ENCODE results near the gene INPP5J.
A peak's percentile ranks its signal among the peaks of the same experiment; 100 is the strongest.
"Not testable (repeated sequence)": the region's sequence is repeated elsewhere in the genome, so short reads cannot be mapped to it uniquely, and the experiment has no call there.

Gene INPP5J

GRCh38 chr22:31148953-31149627, 26.3 kb downstream of the INPP5J start:
- DNase-seq (ENCODE audit: low spot score): peak; percentile 91

GRCh38 chr22:31150615-31151014, 27.8 kb downstream of the INPP5J start:
- no peak for DNase-seq (ENCODE audit: low spot score)

GRCh38 chr22:31151872-31152271, 29.1 kb downstream of the INPP5J start:
- no peak for DNase-seq (ENCODE audit: low spot score)

DNA sequence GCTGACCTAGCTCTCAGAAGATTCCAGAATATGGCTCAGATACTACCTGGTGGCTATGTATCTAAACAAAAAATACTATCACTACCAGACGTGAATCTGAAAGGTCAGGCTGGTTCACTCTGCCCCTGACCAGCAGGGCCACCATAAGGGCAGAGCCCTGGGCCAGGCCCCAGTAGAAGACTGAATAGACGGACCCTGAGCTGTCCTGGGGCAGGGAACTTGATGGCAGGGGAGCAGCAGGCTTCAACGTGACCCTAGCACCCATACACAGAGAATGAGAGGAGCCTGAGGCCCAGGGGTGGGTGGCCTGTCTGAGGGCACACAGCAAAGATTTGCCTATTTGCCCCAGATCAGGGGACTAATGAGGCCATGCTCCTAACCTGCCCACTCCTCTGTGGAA, 30.6 kb downstream of the INPP5J start:
- DNase-seq (ENCODE audit: low spot score): no peak

- DNase-seq (ENCODE audit: low spot score): peak; percentile 5
Observed at GRCh38 chr22:31154975-31155374, 32.2 kb downstream of the INPP5J start.

GRCh38 chr22:31155422-31155821, 32.7 kb downstream of the INPP5J start:
- DNase-seq (ENCODE audit: low spot score): peak; percentile 53

GRCh38 chr22:31160328-31160978, 37.7 kb downstream of the INPP5J start:
- DNase-seq (ENCODE audit: low spot score): peak; percentile 49

DNA sequence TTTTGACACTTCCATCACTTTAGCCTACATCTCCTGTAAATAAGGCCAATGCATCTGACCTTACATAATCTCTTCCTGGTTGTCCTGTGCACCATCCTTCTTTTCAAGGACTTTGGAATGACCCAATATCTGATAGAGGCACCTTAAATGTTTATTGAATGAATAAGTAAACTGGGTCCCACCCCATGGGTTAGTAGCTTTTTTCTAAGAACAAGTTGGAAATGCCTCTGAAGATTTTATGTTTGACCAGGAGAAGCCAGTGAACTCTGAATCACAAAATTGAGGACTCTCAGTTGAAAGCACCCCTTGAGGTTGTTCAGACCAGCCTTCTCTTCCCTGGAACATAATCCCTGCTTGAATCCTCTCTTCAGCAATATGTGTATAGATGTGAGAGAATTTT, 38.6 kb downstream of the INPP5J start:
- no peak for DNase-seq (ENCODE audit: low spot score)

- no peak for DNase-seq (ENCODE audit: low spot score)
Observed at GRCh38 chr22:31162015-31162765, 39.4 kb downstream of the INPP5J start.

GRCh38 chr22:31170971-31171370, 48.2 kb downstream of the INPP5J start:
- DNase-seq (ENCODE audit: low spot score): no peak

GRCh38 chr22:31171734-31172133, 49.0 kb downstream of the INPP5J start:
- not testable (repeated sequence) for DNase-seq (ENCODE audit: low spot score)

DNA sequence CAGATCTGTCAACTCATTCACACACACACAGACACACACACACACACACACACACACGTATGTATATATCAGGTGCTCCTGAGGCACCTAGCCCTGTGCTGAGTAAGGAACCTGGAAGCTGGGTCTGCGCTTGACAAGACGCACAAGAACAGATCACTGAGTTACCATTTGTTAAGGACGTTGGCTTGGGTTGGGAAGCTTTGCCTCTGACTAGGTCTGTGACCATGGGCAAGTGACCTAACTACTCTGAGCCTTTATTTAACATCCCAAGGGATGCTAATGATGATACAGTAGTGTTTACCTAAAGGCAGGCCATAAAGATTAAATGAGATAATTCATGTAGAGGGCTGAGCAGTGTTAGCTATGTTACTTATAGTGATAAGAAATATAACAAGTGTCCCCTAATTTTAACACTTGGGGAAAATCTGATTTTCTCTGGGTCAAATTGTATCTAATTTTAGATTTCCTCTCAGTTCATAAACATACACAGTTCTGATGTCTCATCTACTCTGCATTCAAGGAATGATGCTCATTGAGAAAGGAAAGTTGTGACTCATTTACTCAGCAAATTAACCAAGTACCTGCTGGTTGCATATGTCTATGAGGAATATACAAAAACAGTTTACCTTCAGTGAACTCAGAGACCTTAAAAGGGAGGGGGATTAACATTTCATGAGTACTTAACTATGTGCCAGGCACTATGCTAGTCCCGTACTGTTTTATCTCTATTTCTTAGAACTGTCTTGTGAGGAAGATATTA, 50.8 kb downstream of the INPP5J start:
- peak; percentile 80 for DNase-seq (ENCODE audit: low spot score)

DNA sequence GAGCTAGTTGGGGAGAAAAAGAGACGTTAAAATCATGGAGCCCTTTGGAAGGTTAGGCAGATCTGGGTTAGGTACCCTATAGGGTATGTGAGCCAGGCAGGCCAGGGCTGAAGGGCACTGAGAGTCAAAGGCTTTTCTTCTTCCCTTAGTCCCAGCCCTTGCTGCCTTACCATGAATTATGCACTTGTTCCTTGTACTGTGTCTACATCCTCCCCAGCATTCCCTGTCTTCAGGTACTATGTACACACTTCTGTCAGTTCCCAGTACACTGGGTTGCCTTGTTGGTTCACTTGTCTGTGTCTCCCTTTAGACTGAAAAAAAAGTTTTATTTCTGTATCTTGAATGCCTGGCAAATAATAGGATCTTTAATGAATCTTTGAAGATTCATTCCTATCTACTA, 54.2 kb downstream of the INPP5J start:
- DNase-seq (ENCODE audit: low spot score): no peak

DNA sequence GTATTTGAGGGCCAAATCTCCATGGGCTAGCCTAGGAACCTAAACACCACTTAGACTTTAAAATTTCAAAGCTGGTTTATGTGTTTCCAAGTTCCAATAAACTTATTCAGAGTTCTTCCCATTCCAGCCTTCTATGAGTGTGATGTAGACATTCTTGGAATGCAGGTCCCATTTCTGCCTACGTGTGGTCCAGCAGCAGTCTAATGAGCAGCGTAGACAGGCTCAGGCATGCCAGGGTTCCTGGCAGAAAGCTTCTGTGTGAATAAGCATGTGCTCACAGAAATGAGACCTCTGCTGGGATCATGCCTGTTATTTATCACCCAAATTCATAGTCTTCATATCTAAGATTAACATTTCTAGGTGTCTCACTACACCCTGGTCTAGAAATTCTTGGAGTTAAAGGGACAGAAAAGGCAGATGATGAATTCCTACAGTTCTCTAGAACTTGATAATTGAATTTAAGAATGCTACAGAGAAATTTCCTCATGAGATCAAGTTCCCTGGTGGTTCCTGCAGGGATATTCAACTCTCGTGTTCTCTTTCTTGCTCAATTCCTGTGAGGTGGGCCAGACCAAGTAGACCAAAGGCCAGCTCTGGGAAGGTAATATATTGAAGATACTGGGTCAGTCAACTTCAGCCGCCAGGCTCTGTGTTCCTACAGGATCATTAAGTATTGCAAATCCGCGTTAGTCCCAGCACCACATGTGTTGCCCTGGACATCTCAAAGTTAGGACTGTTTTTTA, 54.8 kb downstream of the INPP5J start:
- peak; percentile 88 for DNase-seq (ENCODE audit: low spot score)

DNA sequence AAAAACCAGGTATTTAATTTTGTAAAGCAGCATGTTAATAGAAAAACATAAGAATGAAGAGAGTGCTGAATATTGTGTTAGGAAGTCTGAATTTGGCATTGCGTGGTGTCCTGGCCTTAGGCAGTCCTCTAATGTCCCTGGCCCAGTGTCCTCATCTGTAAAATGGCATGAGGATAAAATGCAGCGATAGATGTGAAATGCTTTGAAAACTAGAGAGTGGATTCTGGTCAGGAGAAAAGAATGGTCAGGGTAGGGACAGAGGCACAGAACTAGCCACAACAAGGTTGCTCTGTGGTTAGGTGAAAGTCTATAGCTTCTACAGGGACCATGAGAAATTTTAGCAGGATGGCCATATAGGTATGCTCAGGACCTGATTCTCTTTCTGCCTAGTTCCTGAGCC, 56.1 kb downstream of the INPP5J start:
- no peak for DNase-seq (ENCODE audit: low spot score)

DNA sequence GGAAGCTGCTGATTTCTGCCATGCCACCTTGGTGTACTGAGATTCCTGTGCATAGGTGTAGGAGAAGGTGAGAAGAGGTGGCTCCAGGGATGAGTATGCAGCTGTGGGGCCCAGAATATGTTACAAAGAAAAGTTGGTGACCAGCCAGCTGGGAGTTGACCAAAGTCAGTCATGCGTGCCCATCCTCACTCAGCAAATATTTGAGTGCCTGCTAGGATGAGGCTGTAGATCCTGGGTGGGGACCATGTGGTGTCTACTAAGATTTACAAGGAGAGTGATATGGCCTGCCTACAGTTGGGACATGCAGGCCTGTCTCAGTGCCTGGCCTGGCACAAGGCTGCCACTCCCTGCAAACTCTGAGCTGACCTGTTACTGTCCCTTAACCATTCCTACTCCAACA, 56.6 kb downstream of the INPP5J start:
- DNase-seq (ENCODE audit: low spot score): peak; percentile 67

DNA sequence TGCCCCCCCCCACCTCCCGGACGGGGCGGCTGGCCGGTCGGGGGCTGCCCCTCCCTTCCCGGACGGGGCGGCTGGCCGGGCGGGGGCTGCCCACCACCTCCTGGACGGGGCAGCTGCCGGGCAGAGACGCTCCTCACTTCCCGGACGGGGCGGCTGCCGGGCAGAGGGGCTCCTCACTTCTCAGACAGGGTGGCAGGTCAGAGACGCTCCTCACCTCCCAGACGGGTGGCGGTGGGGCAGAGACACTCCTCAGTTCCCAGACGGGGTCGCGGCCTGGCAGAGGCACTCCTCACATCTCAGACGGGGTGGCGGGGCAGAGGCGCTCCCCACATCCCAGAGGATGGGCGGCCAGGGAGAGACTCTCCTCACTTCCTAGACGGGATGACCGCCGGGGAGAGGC, 61.2 kb downstream of the INPP5J start:
- DNase-seq (ENCODE audit: low spot score): no peak

Data from GM03348 (cell line).